ENCODE results near the gene DSCAM.

DSCAM gene

GRCh38 chr21:40141621-40142020, 705.3 kb downstream of the DSCAM start:
- Histone ChIP-seq H3K27ac (replicated peaks) (no peak overlapping the region), H3K27me3 (ENCODE audit: insufficient read depth, poor library complexity, severe bottlenecking) (no peaks in the 10 kb centered on the region), H3K4me3 (replicated peaks; ENCODE audit: insufficient read depth, low read length) (no peak overlapping the region)
- TF ChIP-seq SPI1 (IDR thresholded peaks at IDR 0.05; ENCODE audit: borderline replicate concordance, low read depth) (no peak), POLR2AphosphoS5 (IDR thresholded peaks at IDR 0.05; ENCODE audit: low read depth) (no peak), CTCF (IDR thresholded peaks at IDR 0.05; ENCODE audit: insufficient read depth, low read length) (no peak), GABPA (IDR thresholded peaks at IDR 0.05; ENCODE audit: low read depth) (no peak), REST (IDR thresholded peaks at IDR 0.05; ENCODE audit: insufficient replicate concordance, low read depth) (no peak)
- no peak for DNase-seq (ENCODE audit: low read depth in 1 of 2, low spot score in 1 of 2)

DNA sequence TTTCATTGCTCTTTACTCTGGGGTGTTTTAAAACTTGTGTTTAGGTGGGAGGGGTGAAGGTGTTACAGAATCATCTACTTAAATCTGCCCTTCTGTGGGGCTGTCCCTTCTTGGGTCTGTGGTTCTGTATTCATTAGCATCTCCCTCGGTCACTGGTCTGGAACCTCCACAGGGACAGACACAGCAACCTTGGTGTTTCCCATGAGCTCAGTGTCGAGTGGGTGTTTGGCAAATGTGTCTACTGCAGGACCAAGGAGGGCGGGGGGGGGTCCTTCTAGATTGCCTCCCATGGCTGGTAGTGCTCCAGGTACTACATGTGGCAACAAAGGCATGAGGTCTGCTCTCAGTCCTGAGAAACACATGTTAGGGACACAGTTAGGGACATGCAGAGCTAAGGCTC, 706.3 kb downstream of the DSCAM start:
- DNase-seq (ENCODE audit: low read depth in 1 of 2, low spot score in 1 of 2): no peak
- no peak overlapping the region for H3K27ac ChIP-seq (replicated peaks)
- H3K27me3 ChIP-seq (ENCODE audit: insufficient read depth, poor library complexity, severe bottlenecking): no peaks in the 10 kb centered on the region
- no peak overlapping the region for H3K4me3 ChIP-seq (replicated peaks; ENCODE audit: insufficient read depth, low read length)
- TF ChIP-seq CTCF (IDR thresholded peaks at IDR 0.05; ENCODE audit: insufficient read depth, low read length) (no peak), SPI1 (IDR thresholded peaks at IDR 0.05; ENCODE audit: borderline replicate concordance, low read depth) (no peak), REST (IDR thresholded peaks at IDR 0.05; ENCODE audit: insufficient replicate concordance, low read depth) (no peak), POLR2AphosphoS5 (IDR thresholded peaks at IDR 0.05; ENCODE audit: low read depth) (no peak), GABPA (IDR thresholded peaks at IDR 0.05; ENCODE audit: low read depth) (no peak)

DNA sequence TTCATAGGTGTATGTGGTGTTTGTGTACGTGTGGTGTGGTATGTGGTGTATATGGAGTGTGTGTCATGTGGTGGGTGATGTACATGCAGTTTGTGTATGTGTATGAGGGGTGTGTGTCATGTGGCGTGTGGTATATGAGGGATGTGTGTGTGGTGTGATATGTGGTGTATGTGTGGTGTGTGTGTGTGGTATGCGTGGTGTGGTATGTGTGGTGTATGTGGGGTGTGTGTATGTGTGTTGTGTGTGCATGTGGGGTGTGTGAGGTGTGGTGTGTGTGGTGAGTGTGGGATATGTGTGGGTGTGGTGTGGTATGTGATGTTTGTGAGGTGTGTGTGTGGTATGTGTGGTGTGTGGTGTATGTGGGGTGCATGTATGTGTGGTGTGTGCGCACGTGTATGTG, 707.3 kb downstream of the DSCAM start:
- H3K27me3 ChIP-seq (ENCODE audit: insufficient read depth, poor library complexity, severe bottlenecking): no peaks in the 10 kb centered on the region
- no peak for DNase-seq (ENCODE audit: low read depth in 1 of 2, low spot score in 1 of 2)
- H3K27ac ChIP-seq (replicated peaks): no peak overlapping the region
- no peak overlapping the region for H3K4me3 ChIP-seq (replicated peaks; ENCODE audit: insufficient read depth, low read length)
- TF ChIP-seq POLR2AphosphoS5 (IDR thresholded peaks at IDR 0.05; ENCODE audit: low read depth): no peak
- no peak for TF ChIP-seq GABPA (IDR thresholded peaks at IDR 0.05; ENCODE audit: low read depth)
- no peak for TF ChIP-seq REST (IDR thresholded peaks at IDR 0.05; ENCODE audit: insufficient replicate concordance, low read depth)
- no peak for TF ChIP-seq SPI1 (IDR thresholded peaks at IDR 0.05; ENCODE audit: borderline replicate concordance, low read depth)
- no peak for TF ChIP-seq CTCF (IDR thresholded peaks at IDR 0.05; ENCODE audit: insufficient read depth, low read length)
